A673 (cell line): ENCODE measurements around the gene MORN3. TPM values are rescaled to one million over a fixed set of nuclear protein-coding genes. Genes with fewer than 3 reads are reported as not detected.

Source experiments
- Bru-seq: library from RNA; stranded (reverse); fragments of 400-500 nt; gene quantifications from one replicate; lab custom pipeline; 2021; lab: Mats Ljungman, UMichigan
- BruChase-seq, 2 experiments: library from RNA; stranded (reverse); fragments of 400-500 nt; gene quantifications; one replicate each; lab custom pipeline; 2021; lab: Mats Ljungman, UMichigan
- BruUV-seq: library from RNA; stranded (reverse); fragments of 400-500 nt; replicated peaks from 2 replicates; lab custom pipeline; 2021; lab: Mats Ljungman, UMichigan
- CTCF ChIA-PET: fragments of 300-600 bp; sonication (Branson Sonifier 250); formaldehyde crosslinking; loops from one replicate; lab custom pipeline; 2022; ENCODE audit warnings: antibody characterized with exemption; lab: Charles Lee
- POLR2A ChIA-PET: fragments of 300-600 bp; sonication (Branson Sonifier 250); formaldehyde crosslinking; loops from one replicate; lab custom pipeline; 2022; ENCODE audit warnings: antibody characterized with exemption; ENCODE audit not compliant: low non-redundant PET; lab: Charles Lee
- DNase-seq: peaks from one replicate; pipeline ENCODE4 v3.0.0-alpha.2; 2015; ENCODE audit warnings: low spot score
- H3K27ac ChIP-seq: fragments of 200-600 bp; sonication (generic); 2 replicates; pipeline ENCODE4 v1.5.1; 2016; ENCODE audit warnings: mixed run types, low read depth, mild to moderate bottlenecking, mixed read lengths, antibody characterized with exemption, low read length; ENCODE audit not compliant: poor library complexity, severe bottlenecking
- H3K27me3 ChIP-seq: fragments of 200-600 bp; sonication (generic); replicated peaks from 2 replicates; pipeline ENCODE4 v1.6.1; 2017; ENCODE audit warnings: mixed run types, low read depth, mild to moderate bottlenecking, mixed read lengths, antibody characterized with exemption, low read length; ENCODE audit not compliant: insufficient read depth, poor library complexity
- H3K36me3 ChIP-seq: fragments of 200-600 bp; sonication (generic); 2 replicates; pipeline ENCODE4 v1.6.1; 2016; ENCODE audit warnings: mixed run types, mild to moderate bottlenecking, mixed read lengths, antibody characterized with exemption, low read length; ENCODE audit not compliant: insufficient read depth, poor library complexity, severe bottlenecking
- H3K4me1 ChIP-seq: fragments of 200-600 bp; sonication (generic); 2 replicates; pipeline ENCODE4 v1.6.1; 2017; ENCODE audit warnings: mixed run types, mild to moderate bottlenecking, mixed read lengths, antibody characterized with exemption, low read length; ENCODE audit not compliant: insufficient read depth, poor library complexity, severe bottlenecking
- H3K4me3 ChIP-seq: fragments of 200-600 bp; sonication (generic); 2 replicates; pipeline ENCODE4 v1.5.1; 2016; ENCODE audit warnings: low read depth, mixed run types, mild to moderate bottlenecking, mixed read lengths, low read length; ENCODE audit not compliant: poor library complexity, severe bottlenecking
- H3K9me3 ChIP-seq: fragments of 200-600 bp; sonication (generic); 2 replicates; pipeline ENCODE4 v1.6.1; 2016; ENCODE audit warnings: mixed run types, low read depth, mild to moderate bottlenecking, mixed read lengths, antibody characterized with exemption, low read length; ENCODE audit not compliant: poor library complexity, severe bottlenecking
- CTCF ChIP-seq: fragments of 300-800, 200-600 bp; sonication (generic); conservative IDR thresholded peaks from 2 replicates; pipeline ENCODE4 v1.5.1; 2017; ENCODE audit warnings: low read depth, mild to moderate bottlenecking, antibody characterized with exemption, low read length, moderate library complexity, mixed read lengths
- EZH2 ChIP-seq: fragments of 200-600 bp; sonication (generic); IDR thresholded peaks from 2 replicates; pipeline ENCODE4 v1.6.1; 2017; ENCODE audit warnings: borderline replicate concordance, low read depth, mild to moderate bottlenecking, mixed read lengths, antibody characterized with exemption, low read length; ENCODE audit not compliant: poor library complexity, severe bottlenecking
- intact Hi-C: fragments of 100-400 bp; cut with micrococcal nuclease; formaldehyde crosslinking; loops from one replicate; pipeline ENCODE4 v1.10.0; 2022; ENCODE audit not compliant: unreplicated experiment
- long read RNA-seq: library from polyadenylated mRNA; stranded (forward); transcript quantifications from one replicate; pipeline ENCODE4 v2.0.0, GENCODE V29; 2022
- total RNA-seq: library from RNA; stranded (reverse); gene quantifications from 2 replicates; pipeline ENCODE4 v1.2.3, GENCODE V29; 2021

The MORN3 gene
- total RNA-seq (0.58 and 0.96 TPM in 2 replicates), Bru-seq, nascent RNA (percentile 18 among the genes with signal in this experiment), BruChase-seq, experiment 1, labeled RNA remaining after a 2-hour chase (percentile 21 among the genes with signal in this experiment), BruChase-seq, experiment 2, labeled RNA remaining after a 6-hour chase (percentile 21 among the genes with signal in this experiment)
- long read RNA-seq, partial matches to known transcripts: 1 of 2 reads
- long read RNA-seq, other reads (novel, unspliced or antisense): 1 of 2 reads

DNA sequence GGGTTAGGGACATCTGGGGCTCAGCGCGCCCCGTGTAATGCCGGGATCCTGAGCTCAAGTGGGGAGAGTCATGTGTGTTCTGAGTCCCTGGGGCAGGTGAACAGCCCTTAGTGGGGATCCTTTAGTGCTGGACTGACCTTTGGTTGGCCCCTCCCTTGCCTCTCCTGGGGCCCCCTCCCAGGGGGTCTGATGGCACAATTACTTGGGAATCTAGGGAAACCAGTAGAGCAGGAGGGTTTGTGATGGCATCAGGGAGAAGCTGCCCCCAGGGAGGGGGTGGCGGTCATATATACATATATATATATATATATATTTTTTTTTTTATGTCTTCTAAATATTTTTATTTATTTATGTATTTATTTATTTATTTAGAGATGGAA is at the start of gene MORN3:
MORN3 (minus strand) TSS at position 134 of the 380 bp plus-strand sequence. CDS start 171 bp downstream, outside the sequence.
- H3K9me3 ChIP-seq: no peaks in the 10 kb centered on the region
- no peaks in the 10 kb centered on the region for H3K36me3 ChIP-seq
- no peaks in the 10 kb centered on the region for H3K4me1 ChIP-seq
- no peak for DNase-seq
- H3K4me3 ChIP-seq: no peak within 1 kb of the TSS
- POLR2A ChIA-PET: no interaction called here
- no peaks in the 10 kb centered on the region for H3K27me3 ChIP-seq
- CTCF ChIA-PET: interaction anchor here (2.6 kb wide), 1 partner anchor 117 kb away, joined by 52 read pairs; no protein-coding TSS in a partner anchor
- BruUV-seq: no TSS peak
- intact Hi-C loops: loop anchor here (5.0 kb wide), 1 partner anchor 117 kb away; no protein-coding TSS in a partner anchor
- H3K27ac ChIP-seq: no peak within 1 kb of the TSS
- TF ChIP-seq CTCF (no peak), EZH2 (no peak)

- H3K4me1 ChIP-seq: no peaks in the 10 kb centered on the region
- POLR2A ChIA-PET: interaction anchor here (0.5 kb wide), 1 partner anchor 695 kb away, joined by 3 read pairs; no protein-coding TSS in a partner anchor
- TF ChIP-seq CTCF (no peak), EZH2 (no peak)
- no TSS peak for BruUV-seq
- H3K36me3 ChIP-seq: no peaks in the 10 kb centered on the region
- H3K4me3 ChIP-seq: no peak overlapping the region
- intact Hi-C loops: no loop called here
- CTCF ChIA-PET: no interaction called here
- H3K9me3 ChIP-seq: no peaks in the 10 kb centered on the region
- DNase-seq: peak; percentile 24
- H3K27me3 ChIP-seq: no peaks in the 10 kb centered on the region
- H3K27ac ChIP-seq: no peak overlapping the region
Observed at GRCh38 chr12:121718653-121719239, 49.3 kb upstream of the MORN3 start.

- no TSS peak for BruUV-seq
- Histone ChIP-seq H3K27me3 (no peaks in the 10 kb centered on the region), H3K36me3 (no peaks in the 10 kb centered on the region), H3K4me3 (no peak overlapping the region), H3K4me1 (no peaks in the 10 kb centered on the region), H3K27ac (no peak overlapping the region), H3K9me3 (no peaks in the 10 kb centered on the region)
- ChIA-PET CTCF (no interaction called here), POLR2A (interaction anchor here (0.6 kb wide), 1 partner anchor 1240 kb away, joined by 3 read pairs; no protein-coding TSS in a partner anchor)
- intact Hi-C loops: no loop called here
- TF ChIP-seq EZH2 (no peak), CTCF (no peak)
- no peak for DNase-seq
Observed at GRCh38 chr12:121717041-121717699, 47.7 kb upstream of the MORN3 start.
